Testis (tissue), 2 donors: ENCODE measurements around the gene SPARC.

Source experiments
- POLR2A ChIP-seq: fragments of 450-650 bp; IDR thresholded peaks from one replicate; pipeline ENCODE4 v1.6.1; 2017; ENCODE audit warnings: antibody characterized with exemption, mild to moderate bottlenecking, moderate library complexity
- TF ChIP-seq, protein P1 (sequence below), 3 experiments: fragments of 450-650 bp in 2 of 3; fragments of 200-600 bp in 1 of 3; sonication (generic) in 1 of 3; IDR thresholded peaks; one replicate each; pipeline ENCODE4 v1.5.1; 2016 to 2019; ENCODE audit warnings: antibody characterized with exemption in 3 of 3, mild to moderate bottlenecking in 2 of 3, moderate library complexity in 1 of 3

DNA sequence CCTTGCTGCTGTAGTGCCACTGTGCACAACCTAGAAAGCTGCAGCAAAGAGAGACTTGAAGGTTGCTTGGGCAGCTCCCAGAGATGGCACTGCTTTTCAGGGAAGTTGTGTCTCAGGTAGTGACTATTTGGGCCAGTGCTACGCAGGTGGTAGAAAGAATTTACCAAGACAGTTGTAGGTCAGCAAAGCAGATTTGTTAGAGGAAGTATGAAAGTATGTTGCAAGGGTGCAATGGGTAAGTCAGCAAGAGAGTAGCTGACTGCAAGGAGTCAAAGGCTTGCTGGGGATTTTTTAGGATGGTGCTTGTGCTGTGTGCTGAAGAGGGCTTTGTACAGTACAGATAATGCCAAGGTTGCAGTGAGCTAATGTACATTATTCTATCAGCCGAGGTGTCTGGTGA is 33.5 kb upstream of the SPARC start:
- TF ChIP-seq, protein P1, sequence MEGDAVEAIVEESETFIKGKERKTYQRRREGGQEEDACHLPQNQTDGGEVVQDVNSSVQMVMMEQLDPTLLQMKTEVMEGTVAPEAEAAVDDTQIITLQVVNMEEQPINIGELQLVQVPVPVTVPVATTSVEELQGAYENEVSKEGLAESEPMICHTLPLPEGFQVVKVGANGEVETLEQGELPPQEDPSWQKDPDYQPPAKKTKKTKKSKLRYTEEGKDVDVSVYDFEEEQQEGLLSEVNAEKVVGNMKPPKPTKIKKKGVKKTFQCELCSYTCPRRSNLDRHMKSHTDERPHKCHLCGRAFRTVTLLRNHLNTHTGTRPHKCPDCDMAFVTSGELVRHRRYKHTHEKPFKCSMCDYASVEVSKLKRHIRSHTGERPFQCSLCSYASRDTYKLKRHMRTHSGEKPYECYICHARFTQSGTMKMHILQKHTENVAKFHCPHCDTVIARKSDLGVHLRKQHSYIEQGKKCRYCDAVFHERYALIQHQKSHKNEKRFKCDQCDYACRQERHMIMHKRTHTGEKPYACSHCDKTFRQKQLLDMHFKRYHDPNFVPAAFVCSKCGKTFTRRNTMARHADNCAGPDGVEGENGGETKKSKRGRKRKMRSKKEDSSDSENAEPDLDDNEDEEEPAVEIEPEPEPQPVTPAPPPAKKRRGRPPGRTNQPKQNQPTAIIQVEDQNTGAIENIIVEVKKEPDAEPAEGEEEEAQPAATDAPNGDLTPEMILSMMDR (IDR thresholded peaks at IDR 0.05): no peak
- no peak for TF ChIP-seq POLR2A
